PC-9 (cell line): ENCODE data around the gene SMAP2.

Source experiments
- CTCF ChIP-seq: fragments of 200-600 bp; sonication (generic); conservative IDR thresholded peaks from 2 replicates; pipeline ENCODE4 v1.6.1; 2017; ENCODE audit warnings: mixed run types, antibody characterized with exemption, mild to moderate bottlenecking, moderate library complexity
- EZH2 ChIP-seq: fragments of 200-600 bp; sonication (generic); IDR thresholded peaks from 2 replicates; pipeline ENCODE4 v1.8.0; 2017; ENCODE audit warnings: antibody characterized with exemption, low read depth

- no peak for TF ChIP-seq EZH2
- TF ChIP-seq CTCF, result no peak
Measured at GRCh38 chr1:40380817-40381216, 7.3 kb downstream of the SMAP2 start.
